ENCODE results near the gene FRAS1.

DNA sequence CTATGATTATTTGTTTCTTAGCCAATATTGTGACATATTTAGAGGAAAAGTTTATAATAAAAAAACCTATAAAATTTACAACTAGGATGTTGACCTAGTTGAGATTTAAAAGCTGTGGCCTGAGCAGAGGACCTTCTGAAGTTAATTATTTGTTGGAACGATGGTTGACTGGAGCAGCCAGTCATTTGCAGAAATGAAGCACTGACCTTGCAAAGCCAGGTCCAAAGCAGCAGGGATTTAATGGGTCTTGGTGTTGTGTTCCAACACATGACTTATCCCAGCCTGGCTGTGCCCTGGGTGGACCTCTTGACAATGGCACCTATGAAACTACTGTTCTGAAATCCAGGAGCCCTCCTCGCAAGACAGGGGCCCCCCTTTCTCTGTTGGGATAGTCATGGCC, 235.2 kb downstream of the FRAS1 start:
- TF ChIP-seq, protein P1, sequence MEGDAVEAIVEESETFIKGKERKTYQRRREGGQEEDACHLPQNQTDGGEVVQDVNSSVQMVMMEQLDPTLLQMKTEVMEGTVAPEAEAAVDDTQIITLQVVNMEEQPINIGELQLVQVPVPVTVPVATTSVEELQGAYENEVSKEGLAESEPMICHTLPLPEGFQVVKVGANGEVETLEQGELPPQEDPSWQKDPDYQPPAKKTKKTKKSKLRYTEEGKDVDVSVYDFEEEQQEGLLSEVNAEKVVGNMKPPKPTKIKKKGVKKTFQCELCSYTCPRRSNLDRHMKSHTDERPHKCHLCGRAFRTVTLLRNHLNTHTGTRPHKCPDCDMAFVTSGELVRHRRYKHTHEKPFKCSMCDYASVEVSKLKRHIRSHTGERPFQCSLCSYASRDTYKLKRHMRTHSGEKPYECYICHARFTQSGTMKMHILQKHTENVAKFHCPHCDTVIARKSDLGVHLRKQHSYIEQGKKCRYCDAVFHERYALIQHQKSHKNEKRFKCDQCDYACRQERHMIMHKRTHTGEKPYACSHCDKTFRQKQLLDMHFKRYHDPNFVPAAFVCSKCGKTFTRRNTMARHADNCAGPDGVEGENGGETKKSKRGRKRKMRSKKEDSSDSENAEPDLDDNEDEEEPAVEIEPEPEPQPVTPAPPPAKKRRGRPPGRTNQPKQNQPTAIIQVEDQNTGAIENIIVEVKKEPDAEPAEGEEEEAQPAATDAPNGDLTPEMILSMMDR (IDR thresholded peaks at IDR 0.05) = no peak
- no peak for TF ChIP-seq POLR2A (IDR thresholded peaks at IDR 0.05)
